ENCODE measurements around the gene OR7A5. TPM values are rescaled to one million over a fixed set of nuclear protein-coding genes. Genes with fewer than 3 reads are reported as not detected.
"Not testable (repeated sequence)": the region's sequence is repeated elsewhere in the genome, so short reads cannot be mapped to it uniquely, and the experiment has no call there.

The OR7A5 gene
- polyA plus RNA-seq, 1 of the 3 experiments (the other 2 are of a cell fraction) = not detected

DNA sequence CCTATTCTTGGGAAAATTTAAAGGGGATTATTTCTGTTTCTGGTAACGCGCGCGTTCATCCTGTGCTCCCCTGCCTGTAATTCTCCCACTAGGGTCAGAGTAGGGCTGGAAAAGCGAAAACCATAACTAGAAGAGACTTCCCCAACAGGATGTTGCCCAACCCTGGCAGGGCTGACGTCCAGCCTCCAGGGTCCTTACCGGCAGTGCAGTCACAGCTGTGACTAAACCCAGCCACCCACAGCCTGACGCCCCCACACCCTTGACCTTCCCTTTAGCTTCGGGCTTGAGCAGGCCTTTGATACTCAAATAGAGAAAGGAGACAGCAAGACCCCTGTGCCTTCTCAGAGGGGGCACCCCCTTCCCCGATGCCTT is 50.3 kb downstream of the OR7A5 start:
- POLR2A ChIA-PET; H3K36me3 ChIP-seq (replicated peaks in 1 of 2; ENCODE audit: control insufficient read depth in 1 of 2, insufficient read depth in 2 of 2, low read length in 1 of 2); CTCF ChIA-PET; H3K9me3 ChIP-seq; H3K4me1 ChIP-seq (ENCODE audit: control insufficient read depth in 1 of 2, insufficient read depth in 2 of 2, low read depth in 1 of 2, low read length in 1 of 2); H3K9me2 ChIP-seq; H3K4me3 ChIP-seq (ENCODE audit: low read depth in 2 of 2, low read length in 1 of 2); H3K4me2 ChIP-seq; H3F3A ChIP-seq (replicated peaks; ENCODE audit: insufficient read depth); H3K9ac ChIP-seq; DNase-seq; H2AFZ ChIP-seq (ENCODE audit: low read depth); H3K79me2 ChIP-seq (ENCODE audit: insufficient read depth); H3K27me3 ChIP-seq (ENCODE audit: insufficient read depth); H4K20me1 ChIP-seq (ENCODE audit: insufficient read depth); H3K27ac ChIP-seq (ENCODE audit: low read depth in 2 of 2, low read length in 1 of 2): not testable (repeated sequence)
- WGBS (ENCODE audit: low lambda C conversion rate) = 73% methylated on average over 5 of the region's 10 CpGs

DNA sequence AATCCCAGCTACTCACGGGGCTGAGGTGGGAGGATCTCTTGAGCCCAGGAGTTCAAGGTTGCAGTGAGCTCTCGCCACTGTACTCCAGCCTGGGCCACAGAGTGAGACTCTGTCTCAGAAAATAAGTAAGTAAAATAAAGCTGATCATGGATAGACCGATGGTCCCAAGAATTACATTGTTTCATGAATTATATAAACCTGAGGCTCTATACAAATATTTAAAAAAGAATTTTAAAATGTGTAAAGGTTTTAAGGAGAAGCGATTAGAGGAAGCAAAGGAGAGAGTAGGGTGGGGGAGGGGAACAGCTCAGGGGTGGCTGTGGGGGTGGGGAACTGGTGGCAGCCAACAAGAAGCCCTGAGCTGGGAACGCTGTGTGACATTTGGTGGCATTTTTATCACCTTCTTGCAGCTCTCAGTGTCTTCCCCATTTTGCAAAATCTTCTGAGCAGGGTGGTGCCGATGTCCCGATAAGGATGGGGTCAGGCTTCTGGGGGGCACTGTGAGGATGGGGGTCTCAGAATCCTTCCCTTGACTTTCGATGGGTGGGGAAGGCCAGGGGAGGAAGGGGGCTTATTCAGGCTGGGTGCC is 51.5 kb downstream of the OR7A5 start:
- H3F3A ChIP-seq (replicated peaks; ENCODE audit: insufficient read depth); H3K79me2 ChIP-seq (ENCODE audit: insufficient read depth); H3K36me3 ChIP-seq (replicated peaks in 1 of 2; ENCODE audit: control insufficient read depth in 1 of 2, insufficient read depth in 2 of 2, low read length in 1 of 2); H2AFZ ChIP-seq (ENCODE audit: low read depth); H3K27ac ChIP-seq (ENCODE audit: low read depth in 2 of 2, low read length in 1 of 2); H3K4me1 ChIP-seq (ENCODE audit: control insufficient read depth in 1 of 2, insufficient read depth in 2 of 2, low read depth in 1 of 2, low read length in 1 of 2); H3K4me3 ChIP-seq (ENCODE audit: low read depth in 2 of 2, low read length in 1 of 2); CTCF ChIA-PET; H3K9me3 ChIP-seq; POLR2A ChIA-PET; H3K27me3 ChIP-seq (ENCODE audit: insufficient read depth); DNase-seq; H4K20me1 ChIP-seq (ENCODE audit: insufficient read depth); H3K9me2 ChIP-seq; H3K4me2 ChIP-seq; H3K9ac ChIP-seq: not testable (repeated sequence)
- 1% methylated on average over 5 of the region's 8 CpGs for WGBS (ENCODE audit: low lambda C conversion rate)

DNA sequence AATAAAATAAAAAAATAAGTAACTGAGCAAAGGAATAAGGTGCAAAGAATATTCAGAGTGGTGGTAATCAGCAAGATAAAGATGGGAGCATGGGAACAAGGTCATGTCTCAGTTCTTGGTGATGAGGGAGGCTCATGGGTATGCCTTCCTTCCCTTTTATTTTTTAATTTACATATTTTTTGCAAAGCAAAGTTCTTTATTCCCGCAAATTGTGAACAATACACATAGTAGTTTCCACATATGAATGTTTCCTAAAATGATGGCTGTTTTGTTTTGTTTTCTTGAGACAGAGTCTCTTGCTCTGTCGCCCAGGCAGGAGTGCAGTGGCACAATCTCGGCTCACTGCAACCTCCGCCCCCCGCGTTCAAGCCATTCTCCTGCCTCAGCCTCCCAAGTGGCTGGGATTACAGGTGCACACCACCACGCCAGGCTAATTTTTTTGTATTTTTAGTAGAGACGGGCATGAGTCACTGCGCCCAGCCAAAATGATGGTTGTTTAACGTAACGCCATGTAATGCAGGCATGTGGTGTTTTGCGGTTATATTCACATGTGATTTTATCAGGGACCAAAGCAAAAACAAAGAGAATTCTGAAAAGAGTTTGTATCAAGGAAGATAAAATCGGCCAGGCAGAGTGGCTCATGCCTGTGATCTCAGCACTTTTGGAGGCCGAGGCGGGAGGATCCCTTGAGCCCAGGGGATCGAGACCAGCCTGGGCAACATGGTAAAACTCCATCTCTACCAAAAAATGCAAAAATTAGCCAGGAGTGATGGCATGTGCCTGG is 52.2 kb downstream of the OR7A5 start:
- Histone ChIP-seq H2AFZ (ENCODE audit: low read depth) (no peak overlapping the region), H3K27ac (ENCODE audit: low read depth in 2 of 2, low read length in 1 of 2) (no peak overlapping the region), H3K9ac (no peak overlapping the region), H3K79me2 (ENCODE audit: insufficient read depth) (no peaks in the 10 kb centered on the region), H4K20me1 (ENCODE audit: insufficient read depth) (no peaks in the 10 kb centered on the region), H3K4me3 (ENCODE audit: low read depth in 2 of 2, low read length in 1 of 2) (no peak overlapping the region), H3F3A (replicated peaks; ENCODE audit: insufficient read depth) (no peaks in the 10 kb centered on the region), H3K4me2 (no peak overlapping the region), H3K36me3 (replicated peaks in 1 of 2; ENCODE audit: control insufficient read depth in 1 of 2, insufficient read depth in 2 of 2, low read length in 1 of 2) (no peaks in the 10 kb centered on the region), H3K9me2 (no peaks in the 10 kb centered on the region), H3K4me1 (ENCODE audit: control insufficient read depth in 1 of 2, insufficient read depth in 2 of 2, low read depth in 1 of 2, low read length in 1 of 2) (no peaks in the 10 kb centered on the region), H3K27me3 (ENCODE audit: insufficient read depth) (peaks cover 10% of the 10 kb centered on the region; the same call in 1 of the 2 replicates), H3K9me3 (no peaks in the 10 kb centered on the region)
- WGBS (ENCODE audit: low lambda C conversion rate) = 9% methylated on average over 16 of the region's 16 CpGs
- ChIA-PET CTCF (no interaction called here), POLR2A (no interaction called here)
- DNase-seq = no peak
- TF ChIP-seq JUND (IDR thresholded peaks at IDR 0.05) (no peak), RCOR1 (IDR thresholded peaks at IDR 0.05; ENCODE audit: low read length) (no peak), CHD2 (IDR thresholded peaks at IDR 0.05; ENCODE audit: low read length, partially characterized antibody) (no peak), TAF1 (IDR thresholded peaks at IDR 0.05; ENCODE audit: borderline replicate concordance, low read depth, low read length) (no peak)

DNA sequence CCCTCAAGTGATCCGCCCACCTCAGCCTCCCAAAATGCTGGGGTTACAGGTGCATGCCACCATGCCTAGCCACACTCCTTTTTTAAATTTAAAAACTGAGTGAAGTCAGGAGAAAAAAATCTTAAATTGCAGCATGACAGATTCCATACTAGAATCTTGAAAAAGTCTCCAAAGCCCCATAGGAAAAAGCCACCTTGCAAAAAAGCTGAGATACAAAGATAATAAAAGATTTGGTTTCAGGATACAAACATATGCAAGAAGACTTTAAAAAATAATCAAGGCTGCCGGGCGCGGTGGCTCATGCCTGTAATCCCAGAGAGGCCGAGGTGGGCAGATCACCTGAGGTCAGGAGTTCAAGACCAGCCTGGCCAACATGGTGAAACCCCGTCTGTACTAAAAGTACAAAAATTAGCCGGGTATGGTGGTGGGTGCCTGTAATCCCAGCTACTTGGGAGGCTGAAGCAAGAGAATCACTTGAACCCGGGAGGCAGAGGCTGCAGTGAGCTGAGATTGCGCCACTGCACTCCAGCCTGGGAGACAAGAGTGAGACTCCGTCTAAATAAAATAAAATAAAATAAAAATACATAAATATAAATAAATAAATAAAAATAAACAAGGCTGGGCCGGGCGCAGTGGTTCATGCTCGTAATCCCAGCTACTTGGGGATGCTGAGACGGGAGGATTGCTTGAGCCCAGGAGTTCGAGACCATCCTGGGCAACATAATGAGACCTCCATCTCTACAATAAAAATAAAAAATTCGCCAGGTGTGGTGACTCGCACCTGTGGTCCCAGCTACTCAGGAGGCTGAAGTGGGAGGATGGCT is 53.1 kb downstream of the OR7A5 start:
- H3K27ac ChIP-seq (ENCODE audit: low read depth in 2 of 2, low read length in 1 of 2); H3K4me2 ChIP-seq; H3K36me3 ChIP-seq (replicated peaks in 1 of 2; ENCODE audit: control insufficient read depth in 1 of 2, insufficient read depth in 2 of 2, low read length in 1 of 2); POLR2A ChIA-PET; DNase-seq; H3F3A ChIP-seq (replicated peaks; ENCODE audit: insufficient read depth); H3K79me2 ChIP-seq (ENCODE audit: insufficient read depth); H3K9me3 ChIP-seq; H3K4me3 ChIP-seq (ENCODE audit: low read depth in 2 of 2, low read length in 1 of 2); H2AFZ ChIP-seq (ENCODE audit: low read depth); H3K9me2 ChIP-seq; H4K20me1 ChIP-seq (ENCODE audit: insufficient read depth); H3K9ac ChIP-seq; H3K4me1 ChIP-seq (ENCODE audit: control insufficient read depth in 1 of 2, insufficient read depth in 2 of 2, low read depth in 1 of 2, low read length in 1 of 2); H3K27me3 ChIP-seq (ENCODE audit: insufficient read depth): not testable (repeated sequence)
- 21% methylated on average over 17 of the region's 17 CpGs for WGBS (ENCODE audit: low lambda C conversion rate)
- CTCF ChIA-PET = interaction anchor here (0.9 kb wide), 1 partner anchor 21 kb away, joined by 3 read pairs; no protein-coding TSS in a partner anchor

DNA sequence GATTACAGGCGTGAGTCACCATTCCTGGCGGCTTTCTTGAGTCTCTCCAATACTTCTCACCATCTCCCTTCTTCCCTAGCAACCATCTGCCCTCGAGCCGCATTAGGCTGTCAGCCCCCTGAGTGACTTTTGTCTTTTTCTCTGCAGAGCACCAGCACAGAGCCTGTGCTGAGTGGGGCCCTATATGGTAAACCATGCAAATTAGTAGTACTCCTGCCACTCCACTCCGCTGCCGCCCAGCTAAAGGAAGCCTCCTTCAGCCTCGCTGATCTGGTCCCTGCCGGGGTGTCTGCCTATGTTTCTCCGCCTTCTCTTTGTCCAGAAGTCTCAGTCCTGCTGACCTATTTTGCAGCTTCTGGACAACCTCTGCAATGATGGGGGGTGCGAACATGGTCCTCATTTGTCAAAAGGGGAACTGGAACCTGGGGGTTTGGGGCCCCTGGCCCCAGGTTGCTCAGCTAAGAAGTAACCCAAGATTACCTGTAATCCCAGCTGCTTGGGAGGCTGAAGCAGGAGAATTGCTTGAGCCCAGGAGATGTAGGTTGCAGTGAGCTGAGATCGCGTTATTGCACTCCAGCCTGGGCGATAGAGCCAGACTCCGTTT is 54.3 kb downstream of the OR7A5 start:
- POLR2A ChIA-PET; H3K4me2 ChIP-seq; H3K9me2 ChIP-seq; H4K20me1 ChIP-seq (ENCODE audit: insufficient read depth); H3K4me3 ChIP-seq (ENCODE audit: low read depth in 2 of 2, low read length in 1 of 2); H3K9ac ChIP-seq; H3K9me3 ChIP-seq; H2AFZ ChIP-seq (ENCODE audit: low read depth); H3F3A ChIP-seq (replicated peaks; ENCODE audit: insufficient read depth); H3K4me1 ChIP-seq (ENCODE audit: control insufficient read depth in 1 of 2, insufficient read depth in 2 of 2, low read depth in 1 of 2, low read length in 1 of 2); DNase-seq; H3K27ac ChIP-seq (ENCODE audit: low read depth in 2 of 2, low read length in 1 of 2); CTCF ChIA-PET; H3K36me3 ChIP-seq (replicated peaks in 1 of 2; ENCODE audit: control insufficient read depth in 1 of 2, insufficient read depth in 2 of 2, low read length in 1 of 2); H3K79me2 ChIP-seq (ENCODE audit: insufficient read depth): not testable (repeated sequence)
- 14% methylated on average over 10 of the region's 14 CpGs for WGBS (ENCODE audit: low lambda C conversion rate)
- peaks cover 15% of the 10 kb centered on the region for H3K27me3 ChIP-seq (ENCODE audit: insufficient read depth)
